ENCODE results near the gene EIF3D.
"Not testable (repeated sequence)": the region's sequence is repeated elsewhere in the genome, so short reads cannot be mapped to it uniquely, and the experiment has no call there.

The EIF3D gene

DNA sequence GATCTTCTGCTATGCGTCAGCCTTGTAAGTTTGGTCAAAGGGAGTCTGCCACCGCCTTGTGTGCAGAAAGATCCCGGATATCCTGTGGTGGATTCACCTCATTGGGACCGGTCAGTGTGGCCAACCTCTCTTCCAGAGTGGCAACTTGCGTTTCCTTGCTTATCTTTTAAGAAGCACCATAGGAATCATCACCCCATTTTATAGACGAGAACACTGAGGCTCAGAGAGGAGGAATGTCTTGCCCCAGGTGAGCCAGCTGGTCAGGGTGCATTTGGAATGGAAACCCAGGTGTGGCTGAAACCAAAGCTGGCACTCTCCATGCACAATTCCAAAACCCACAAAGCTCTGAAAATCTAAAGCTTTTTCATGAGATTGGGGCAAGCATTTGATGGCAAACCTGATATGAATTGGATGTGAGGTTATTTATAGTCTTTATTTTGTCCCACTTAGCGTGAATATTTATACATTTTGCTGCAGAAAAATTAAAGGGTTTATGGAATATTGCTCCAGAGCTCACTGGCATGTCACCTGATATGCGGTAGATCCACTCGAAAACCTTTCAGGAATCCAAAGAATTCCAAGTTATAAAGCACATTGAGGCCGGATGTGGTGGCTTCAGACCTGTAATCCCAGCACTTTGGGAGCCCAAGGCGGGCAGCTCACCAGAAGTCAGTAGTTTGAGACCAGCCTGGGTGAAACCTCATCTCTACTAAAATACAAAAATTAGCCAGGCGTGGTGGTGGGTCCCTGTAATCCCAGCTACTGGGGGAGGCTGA lies 12.1 kb upstream of the EIF3D start:
- H3K4me1 Mint-ChIP-seq (ENCODE audit: low read depth): peaks cover 19% of the 10 kb centered on the region
- H3K27me3 Mint-ChIP-seq (ENCODE audit: low read depth): no peaks in the 10 kb centered on the region
- DNase-seq (ENCODE audit: low spot score): no peak
- no peaks in the 10 kb centered on the region for H3K9me3 Mint-ChIP-seq
- no peak overlapping the region for H3K27ac Mint-ChIP-seq
- no peak overlapping the region for H3K4me3 Mint-ChIP-seq
- H3K36me3 Mint-ChIP-seq (ENCODE audit: low read depth): no peaks in the 10 kb centered on the region

DNA sequence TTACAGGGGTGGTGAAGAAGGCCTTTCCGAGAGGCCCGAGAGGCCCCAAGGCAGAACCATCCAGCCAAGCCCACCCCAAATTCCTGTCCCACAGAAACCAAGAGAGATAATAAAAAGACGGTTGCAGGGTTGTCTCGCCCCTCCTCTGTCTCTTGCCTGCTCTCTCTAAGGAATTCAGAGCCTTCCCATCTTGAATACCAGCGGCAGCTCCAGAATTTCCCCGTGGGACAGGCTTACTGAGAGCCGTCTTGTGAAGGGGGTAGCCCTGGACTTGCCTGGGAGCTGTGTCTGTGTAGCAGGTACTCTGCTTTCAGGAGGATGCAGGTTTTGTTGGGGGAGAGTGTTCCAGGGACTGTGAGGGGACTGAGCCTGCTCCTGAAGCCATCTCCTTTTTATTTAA lies 9.6 kb upstream of the EIF3D start:
- Mint-ChIP-seq H3K4me1 (ENCODE audit: low read depth) (peaks cover 11% of the 10 kb centered on the region), H3K27me3 (ENCODE audit: low read depth) (no peaks in the 10 kb centered on the region), H3K4me3 (no peak overlapping the region), H3K36me3 (ENCODE audit: low read depth) (no peaks in the 10 kb centered on the region), H3K9me3 (no peaks in the 10 kb centered on the region), H3K27ac (no peak overlapping the region)
- no peak for DNase-seq (ENCODE audit: low spot score)

DNA sequence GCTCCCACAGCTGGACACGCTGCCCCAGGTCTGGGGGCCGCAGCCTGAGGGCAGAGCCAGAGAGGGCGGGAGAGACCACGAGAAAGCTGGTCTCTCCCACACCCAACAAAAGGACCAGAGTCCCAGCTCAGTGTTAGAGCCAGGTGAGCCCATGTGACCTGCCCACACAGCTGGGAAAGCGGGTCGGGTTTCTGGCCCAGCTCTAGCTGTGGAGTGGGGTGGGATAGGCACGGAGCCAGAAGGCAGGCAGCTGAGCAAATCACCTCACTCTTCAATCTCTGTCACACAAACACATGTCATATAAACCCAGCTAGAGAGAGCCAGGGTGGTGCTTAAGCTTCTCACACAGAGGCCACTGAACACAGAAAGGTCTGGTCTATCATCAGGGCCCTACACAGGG lies 7.8 kb upstream of the EIF3D start:
- Mint-ChIP-seq H3K4me3 (no peak overlapping the region), H3K36me3 (ENCODE audit: low read depth) (no peaks in the 10 kb centered on the region), H3K9me3 (no peaks in the 10 kb centered on the region), H3K27ac (no peak overlapping the region), H3K4me1 (ENCODE audit: low read depth) (peaks cover 5% of the 10 kb centered on the region), H3K27me3 (ENCODE audit: low read depth) (no peaks in the 10 kb centered on the region)
- DNase-seq (ENCODE audit: low spot score): no peak

DNA sequence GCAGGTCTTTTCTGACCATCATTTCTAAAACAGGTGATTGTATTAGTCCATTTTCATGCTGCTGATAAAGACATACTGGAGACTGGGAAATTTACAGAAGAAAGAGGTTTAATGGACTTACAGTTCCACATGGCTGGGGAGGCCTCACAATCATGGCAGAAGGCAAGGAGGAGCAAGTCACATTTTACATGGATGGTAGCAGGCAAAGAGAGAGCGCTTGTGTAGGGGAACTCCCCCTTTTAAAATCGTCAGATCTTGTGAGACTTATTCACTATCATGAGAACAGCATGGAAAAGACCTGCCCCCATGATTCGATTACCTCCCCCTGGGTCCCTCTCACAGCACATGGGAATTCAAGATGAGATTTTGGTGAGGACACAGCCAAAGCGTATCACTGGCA lies 4.4 kb upstream of the EIF3D start:
- not testable (repeated sequence) for H3K27me3 Mint-ChIP-seq (ENCODE audit: low read depth); H3K4me1 Mint-ChIP-seq (ENCODE audit: low read depth); H3K36me3 Mint-ChIP-seq (ENCODE audit: low read depth); H3K4me3 Mint-ChIP-seq; H3K27ac Mint-ChIP-seq; H3K9me3 Mint-ChIP-seq; DNase-seq (ENCODE audit: low spot score)

DNA sequence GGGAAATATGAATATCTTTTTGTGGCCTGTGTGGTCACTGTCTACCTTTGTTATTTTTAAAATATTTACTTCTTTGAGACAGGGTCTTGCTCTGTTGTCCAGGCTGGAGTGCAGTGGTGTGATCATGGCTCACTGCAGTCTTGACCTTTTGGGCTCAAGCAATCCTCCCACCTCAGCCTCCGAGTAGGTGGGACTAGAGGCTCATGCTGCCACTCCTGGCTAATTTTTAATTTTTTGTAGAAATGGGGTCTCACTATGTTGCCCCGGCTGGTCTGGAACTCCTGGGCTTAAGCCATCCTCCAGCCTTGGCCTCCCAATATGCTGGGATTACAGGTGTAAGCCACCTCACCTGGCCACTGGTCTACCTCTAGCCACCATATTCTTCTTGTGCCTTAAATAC lies 3.5 kb upstream of the EIF3D start:
- Mint-ChIP-seq H3K9me3 (no peaks in the 10 kb centered on the region), H3K27ac (no peak overlapping the region), H3K36me3 (ENCODE audit: low read depth) (no peaks in the 10 kb centered on the region), H3K4me1 (ENCODE audit: low read depth) (peaks cover 6% of the 10 kb centered on the region), H3K27me3 (ENCODE audit: low read depth) (peaks cover 3% of the 10 kb centered on the region), H3K4me3 (no peak overlapping the region)
- DNase-seq (ENCODE audit: low spot score): no peak

DNA sequence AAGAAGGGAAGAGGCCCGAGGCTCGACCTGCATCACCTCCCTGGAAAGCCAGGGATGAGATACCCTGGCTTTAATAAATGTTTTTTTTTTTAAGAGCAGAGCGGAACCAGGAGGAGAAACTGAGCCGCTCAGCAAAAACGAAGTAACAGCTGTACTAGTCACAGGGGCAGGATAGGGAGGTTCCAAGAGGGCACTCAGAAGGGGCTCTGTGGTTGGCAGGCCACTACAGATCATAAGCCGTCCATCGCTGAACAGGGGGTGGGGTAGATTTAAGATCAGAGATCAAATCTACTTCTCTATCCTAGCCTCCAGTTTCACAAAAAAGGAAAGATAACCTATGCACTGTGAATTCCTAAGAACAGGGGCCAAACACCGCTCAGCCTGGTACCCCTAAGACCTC lies 625 bp downstream of the EIF3D start:
- Mint-ChIP-seq H3K4me3 (peak overlapping the region; percentile 92), H3K27me3 (ENCODE audit: low read depth) (peaks cover 3% of the 10 kb centered on the region), H3K9me3 (no peaks in the 10 kb centered on the region), H3K36me3 (ENCODE audit: low read depth) (peaks cover 36% of the 10 kb centered on the region), H3K27ac (peak overlapping the region; percentile 98), H3K4me1 (ENCODE audit: low read depth) (peaks cover 15% of the 10 kb centered on the region)
- DNase-seq (ENCODE audit: low spot score): no peak

DNA sequence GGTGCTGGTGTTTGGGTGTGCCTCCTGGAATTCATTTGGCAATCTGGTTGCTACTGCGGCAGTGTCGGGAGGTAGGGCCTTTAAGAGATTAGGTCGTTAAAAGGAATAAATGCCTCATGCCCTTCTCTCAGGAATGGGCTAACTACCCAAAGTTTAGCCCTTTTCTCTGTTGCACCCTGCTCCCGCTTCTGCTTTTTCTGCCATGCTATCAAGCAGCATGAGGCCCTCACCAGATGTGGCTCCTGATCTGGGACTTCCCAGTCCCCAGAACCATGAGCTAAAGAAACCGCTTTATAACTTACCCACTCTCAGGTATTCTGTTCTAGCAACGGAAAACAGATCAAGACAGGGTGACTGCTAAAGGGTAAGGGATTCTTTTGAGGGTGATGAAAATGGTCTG lies 6.3 kb downstream of the EIF3D start:
- H3K27me3 Mint-ChIP-seq (ENCODE audit: low read depth): no peaks in the 10 kb centered on the region
- no peak for DNase-seq (ENCODE audit: low spot score)
- no peaks in the 10 kb centered on the region for H3K9me3 Mint-ChIP-seq
- H3K36me3 Mint-ChIP-seq (ENCODE audit: low read depth): peaks cover 76% of the 10 kb centered on the region
- no peak overlapping the region for H3K4me3 Mint-ChIP-seq
- no peak overlapping the region for H3K27ac Mint-ChIP-seq
- H3K4me1 Mint-ChIP-seq (ENCODE audit: low read depth): peaks cover 11% of the 10 kb centered on the region

DNA sequence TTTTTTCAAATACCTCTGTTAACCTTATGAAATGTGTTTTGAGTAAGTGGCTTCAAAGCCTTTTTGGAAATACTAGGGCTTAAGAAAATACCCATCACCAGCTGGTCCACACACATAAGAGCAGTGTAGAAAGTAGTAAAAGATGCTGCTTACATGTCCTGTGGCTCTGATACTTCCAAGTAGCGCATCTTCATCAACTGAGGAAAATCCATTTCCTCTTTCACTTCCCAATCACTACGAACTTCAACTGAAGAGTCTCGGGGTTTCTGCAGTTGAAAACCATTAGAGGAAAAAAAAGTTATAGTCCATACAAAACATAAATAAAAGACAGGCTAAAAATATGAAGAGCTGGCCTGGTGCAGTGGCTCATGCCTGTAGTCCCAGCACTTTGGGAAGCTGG lies 8.5 kb downstream of the EIF3D start:
- Mint-ChIP-seq H3K27ac (no peak overlapping the region), H3K36me3 (ENCODE audit: low read depth) (peaks cover 77% of the 10 kb centered on the region), H3K4me1 (ENCODE audit: low read depth) (no peaks in the 10 kb centered on the region), H3K27me3 (ENCODE audit: low read depth) (no peaks in the 10 kb centered on the region), H3K4me3 (no peak overlapping the region), H3K9me3 (no peaks in the 10 kb centered on the region)
- no peak for DNase-seq (ENCODE audit: low spot score)

DNA sequence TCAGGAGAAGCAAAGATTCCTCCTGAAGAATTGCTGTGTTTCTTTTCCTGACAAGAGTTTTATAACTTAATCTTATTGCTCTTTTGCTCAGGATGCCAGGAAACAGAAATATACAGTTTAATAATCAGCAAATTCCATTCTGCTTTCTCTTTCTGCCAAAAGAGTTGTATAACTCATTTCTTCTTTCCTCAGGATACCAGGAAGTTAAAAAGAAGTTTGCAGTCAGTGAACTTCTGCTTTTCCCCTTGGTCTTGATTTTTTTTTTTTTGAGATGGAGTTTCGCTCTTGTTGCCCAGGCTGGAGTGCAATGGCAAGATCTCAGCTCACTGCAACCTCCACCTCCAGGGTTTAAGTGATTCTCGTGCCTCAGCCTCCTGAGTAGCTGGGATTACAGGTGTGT lies 9.1 kb downstream of the EIF3D start:
- not testable (repeated sequence) for DNase-seq (ENCODE audit: low spot score); H3K27ac Mint-ChIP-seq; H3K4me1 Mint-ChIP-seq (ENCODE audit: low read depth); H3K9me3 Mint-ChIP-seq; H3K4me3 Mint-ChIP-seq; H3K27me3 Mint-ChIP-seq (ENCODE audit: low read depth)
- peaks cover 76% of the 10 kb centered on the region for H3K36me3 Mint-ChIP-seq (ENCODE audit: low read depth)

DNA sequence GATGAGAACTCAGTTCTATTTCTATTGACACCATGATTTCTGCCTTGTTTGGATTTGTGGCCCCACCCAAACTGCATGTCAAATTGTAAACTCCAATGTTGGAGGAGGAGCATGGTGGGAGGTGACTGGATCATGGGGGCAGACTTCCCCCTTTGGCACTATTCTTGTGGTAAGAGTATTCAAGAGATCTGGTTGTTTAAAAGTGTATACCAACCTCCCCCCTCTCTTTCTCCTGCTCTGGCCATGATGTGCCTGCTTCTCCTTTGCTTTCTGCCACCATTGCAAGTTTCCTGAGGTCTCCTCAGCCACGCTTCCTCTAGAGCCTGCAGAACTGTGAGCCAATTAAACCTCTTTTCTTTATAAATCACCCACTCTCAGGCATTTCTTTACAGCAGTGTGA lies 14.2 kb downstream of the EIF3D start:
- H3K4me1 Mint-ChIP-seq (ENCODE audit: low read depth): peaks cover 3% of the 10 kb centered on the region
- no peak overlapping the region for H3K4me3 Mint-ChIP-seq
- no peak overlapping the region for H3K27ac Mint-ChIP-seq
- DNase-seq (ENCODE audit: low spot score): no peak
- no peaks in the 10 kb centered on the region for H3K9me3 Mint-ChIP-seq
- H3K27me3 Mint-ChIP-seq (ENCODE audit: low read depth): no peaks in the 10 kb centered on the region
- peaks cover 73% of the 10 kb centered on the region for H3K36me3 Mint-ChIP-seq (ENCODE audit: low read depth)

DNA sequence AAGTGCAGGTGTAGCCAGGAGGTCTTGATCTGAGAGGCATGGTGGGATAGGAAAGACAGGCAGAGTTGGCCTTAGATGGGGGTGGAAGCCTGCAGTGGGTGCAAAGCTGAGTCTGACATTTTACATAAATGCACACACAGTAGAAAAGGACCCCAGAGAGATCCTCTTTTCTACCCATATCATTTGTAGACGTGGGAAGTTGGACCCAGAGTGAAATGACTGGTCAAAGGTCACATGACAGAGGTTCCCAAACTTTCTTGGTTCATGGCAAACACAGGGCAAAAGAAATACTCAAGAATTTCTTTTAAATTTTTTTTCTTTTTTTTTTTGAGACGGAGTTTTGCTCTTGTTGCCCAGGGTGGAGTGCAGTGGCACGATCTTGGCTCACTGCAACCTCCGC lies 16.0 kb downstream of the EIF3D start:
- Mint-ChIP-seq H3K4me1 (ENCODE audit: low read depth) (peaks cover 4% of the 10 kb centered on the region), H3K4me3 (no peak overlapping the region), H3K27ac (no peak overlapping the region), H3K36me3 (ENCODE audit: low read depth) (peaks cover 64% of the 10 kb centered on the region), H3K27me3 (ENCODE audit: low read depth) (no peaks in the 10 kb centered on the region), H3K9me3 (no peaks in the 10 kb centered on the region)
- DNase-seq (ENCODE audit: low spot score): no peak

DNA sequence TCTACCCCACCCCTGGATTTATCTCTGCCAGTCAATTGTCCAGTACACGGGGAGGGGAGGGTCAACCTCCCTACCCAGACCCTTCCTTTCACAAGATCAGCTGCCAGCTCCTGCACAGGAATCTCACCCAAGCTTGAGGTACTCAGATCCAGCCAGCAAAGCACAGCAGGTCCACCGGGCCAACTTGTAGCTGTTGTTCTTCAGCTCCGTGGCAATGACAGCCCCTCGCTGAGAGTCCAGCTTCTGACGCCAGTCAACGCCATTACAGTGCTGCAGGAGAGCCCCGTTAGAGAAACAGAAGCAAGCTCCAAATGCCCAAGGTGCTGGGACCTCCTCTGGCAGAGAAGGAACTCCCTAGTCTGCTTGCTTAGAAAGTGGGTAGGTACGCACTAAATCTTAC lies 16.6 kb downstream of the EIF3D start:
- Mint-ChIP-seq H3K27me3 (ENCODE audit: low read depth) (no peaks in the 10 kb centered on the region), H3K9me3 (no peaks in the 10 kb centered on the region), H3K36me3 (ENCODE audit: low read depth) (peaks cover 64% of the 10 kb centered on the region), H3K4me1 (ENCODE audit: low read depth) (peaks cover 7% of the 10 kb centered on the region), H3K4me3 (no peak overlapping the region), H3K27ac (no peak overlapping the region)
- DNase-seq (ENCODE audit: low spot score): no peak

DNA sequence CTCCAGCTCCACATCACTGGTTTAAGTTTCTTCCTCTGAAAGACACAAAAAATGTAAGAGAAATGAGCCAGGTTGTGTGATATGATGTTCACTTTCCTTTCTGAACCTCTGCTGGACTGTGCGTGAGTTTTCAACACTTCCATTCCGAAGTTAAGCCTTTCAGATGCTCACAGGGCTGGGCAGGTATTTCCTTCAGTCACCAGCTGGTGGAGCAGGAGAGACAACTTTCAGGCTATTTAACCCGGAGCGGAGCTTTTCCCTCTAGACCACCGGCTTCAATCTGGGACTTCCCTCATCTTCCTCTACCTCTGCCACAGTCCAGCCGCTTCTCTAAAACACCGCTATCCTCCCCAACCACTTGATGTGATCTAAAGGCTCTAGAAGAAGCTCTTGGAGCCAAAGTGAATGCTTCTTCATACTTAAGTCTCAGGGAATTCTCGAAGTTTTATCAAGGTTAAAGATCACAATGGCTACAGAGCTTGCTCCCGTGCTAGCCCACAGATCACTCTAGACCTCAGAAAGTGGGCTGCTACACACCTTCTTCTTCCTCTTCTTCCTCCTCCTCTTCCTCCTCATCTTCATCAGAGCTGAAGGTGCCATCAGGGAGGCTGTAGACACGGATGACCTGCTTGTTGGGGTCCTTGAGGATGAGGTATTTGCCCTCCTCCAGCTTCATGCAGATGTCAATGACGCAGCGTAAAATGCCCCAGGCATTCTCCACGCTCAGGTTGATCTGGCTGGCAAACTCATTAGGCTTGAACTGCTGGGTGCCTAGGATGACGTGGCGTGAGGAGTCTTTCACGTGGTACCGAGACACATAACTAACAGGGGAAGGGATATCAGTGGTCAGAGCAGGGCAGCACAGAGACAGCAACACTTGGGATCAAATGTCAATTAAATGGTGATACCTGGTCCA lies 17.7 kb downstream of the EIF3D start:
- Mint-ChIP-seq H3K27ac (peak overlapping the region; percentile 37), H3K27me3 (ENCODE audit: low read depth) (no peaks in the 10 kb centered on the region), H3K9me3 (no peaks in the 10 kb centered on the region), H3K36me3 (ENCODE audit: low read depth) (peaks cover 53% of the 10 kb centered on the region), H3K4me1 (ENCODE audit: low read depth) (peaks cover 9% of the 10 kb centered on the region), H3K4me3 (no peak overlapping the region)
- DNase-seq (ENCODE audit: low spot score): no peak

DNA sequence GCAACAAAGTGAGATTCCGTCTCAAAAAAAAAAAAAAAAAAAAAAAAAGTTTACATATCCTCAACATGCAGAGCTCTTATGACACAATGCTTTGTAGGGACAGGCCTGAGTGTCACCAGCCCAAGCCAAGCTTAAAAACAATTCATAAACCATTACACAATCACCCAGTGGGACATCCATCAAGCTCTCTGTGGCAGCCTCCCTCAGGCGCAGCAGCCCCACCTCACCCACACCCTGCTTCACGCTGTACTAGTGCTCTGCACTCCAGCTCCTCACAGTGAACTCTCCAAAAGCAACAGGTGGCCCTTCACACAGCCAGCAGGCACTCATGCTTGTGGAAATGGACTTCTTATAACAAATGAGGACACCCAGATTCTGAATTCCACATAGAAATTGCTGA lies 18.6 kb downstream of the EIF3D start:
- H3K9me3 Mint-ChIP-seq: no peaks in the 10 kb centered on the region
- peaks cover 44% of the 10 kb centered on the region for H3K36me3 Mint-ChIP-seq (ENCODE audit: low read depth)
- no peak for DNase-seq (ENCODE audit: low spot score)
- H3K27me3 Mint-ChIP-seq (ENCODE audit: low read depth): no peaks in the 10 kb centered on the region
- H3K4me3 Mint-ChIP-seq: no peak overlapping the region
- peaks cover 9% of the 10 kb centered on the region for H3K4me1 Mint-ChIP-seq (ENCODE audit: low read depth)
- H3K27ac Mint-ChIP-seq: no peak overlapping the region
